HG03039 (cell line): ENCODE measurements around the gene CYREN.
A peak's percentile ranks its signal among the peaks of the same experiment; 100 is the strongest.
"Not testable (repeated sequence)": the region's sequence is repeated elsewhere in the genome, so short reads cannot be mapped to it uniquely, and the experiment has no call there.

Experiments
- ATAC-seq: cut with Tn5 transposase; IDR thresholded peaks from one replicate; pipeline ENCODE4 v1.9.1; 2021; ENCODE audit warnings: mild to moderate bottlenecking, moderate library complexity; ENCODE audit not compliant: unreplicated experiment

CYREN gene

DNA sequence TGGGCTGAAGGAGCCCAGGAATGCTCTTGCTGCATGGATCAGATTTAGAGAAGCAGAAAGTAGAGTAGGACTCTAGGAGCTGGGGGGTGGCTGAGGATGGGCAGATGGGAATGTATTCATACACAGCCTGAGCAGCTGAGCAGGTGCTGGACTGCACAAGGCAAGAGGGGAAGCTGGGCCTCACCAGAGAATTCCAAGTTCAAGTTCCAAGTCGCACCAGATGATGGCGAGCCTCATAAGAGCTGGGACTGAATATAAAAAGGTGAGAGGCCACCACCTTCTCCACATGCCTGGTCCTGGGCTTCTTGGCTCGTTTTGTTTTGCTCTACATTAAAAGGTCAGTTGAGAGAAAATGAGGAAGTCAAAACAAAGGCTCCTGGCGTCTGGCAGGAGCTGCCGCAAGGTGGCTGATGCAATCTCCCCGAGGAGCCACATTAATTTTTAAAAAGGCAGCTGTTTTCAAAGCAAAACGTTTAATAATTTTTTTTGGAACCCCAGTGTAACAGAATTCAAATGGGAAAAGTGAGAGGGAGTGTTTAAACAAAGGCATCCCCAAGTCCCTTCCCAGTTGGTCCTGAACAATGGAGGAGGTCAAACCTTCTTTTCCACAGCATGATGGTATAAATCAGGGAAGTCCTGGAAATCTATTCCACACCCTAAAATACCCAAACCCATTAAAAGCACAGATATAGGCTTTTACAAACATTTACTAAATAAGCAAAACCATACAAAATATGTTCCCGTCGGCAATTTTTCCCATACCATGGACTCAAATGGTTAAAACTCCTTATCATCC, 9.5 kb downstream of the CYREN start:
- ATAC-seq: no peak

DNA sequence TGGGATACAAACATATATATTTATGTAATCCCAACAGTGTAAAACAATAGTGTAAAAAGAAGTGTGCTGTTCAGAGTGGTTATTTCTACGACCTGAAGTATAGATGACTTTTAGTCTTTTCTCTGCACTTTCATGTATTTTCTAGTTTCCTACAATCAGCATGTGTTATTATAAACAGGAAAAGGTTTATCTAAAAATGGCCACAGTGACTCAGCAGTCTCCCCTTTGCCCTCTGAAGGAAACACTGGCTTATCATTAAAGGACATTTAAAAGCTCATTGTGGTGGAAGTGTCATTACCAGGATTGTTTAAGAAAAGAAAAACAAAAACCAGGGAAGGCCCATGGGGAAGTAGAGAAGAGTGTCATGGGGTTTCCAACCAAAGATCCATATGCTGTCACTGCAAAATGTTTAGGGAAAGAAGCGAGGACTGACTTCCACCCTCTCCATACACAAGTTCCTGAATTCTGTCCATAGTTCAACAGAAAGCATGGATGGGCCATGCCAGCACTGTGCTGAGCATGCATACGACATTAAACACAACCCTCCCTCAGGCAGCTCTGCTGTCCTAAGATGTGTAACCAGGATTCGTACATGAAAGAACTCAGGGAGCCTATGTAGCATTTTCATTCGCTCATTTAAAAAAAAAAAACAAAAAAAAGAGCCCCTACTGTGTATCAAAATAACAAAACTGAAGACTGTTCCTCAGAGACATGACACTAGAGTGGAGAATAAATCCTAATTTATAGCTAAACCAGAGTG, 10.2 kb downstream of the CYREN start:
- no peak for ATAC-seq

DNA sequence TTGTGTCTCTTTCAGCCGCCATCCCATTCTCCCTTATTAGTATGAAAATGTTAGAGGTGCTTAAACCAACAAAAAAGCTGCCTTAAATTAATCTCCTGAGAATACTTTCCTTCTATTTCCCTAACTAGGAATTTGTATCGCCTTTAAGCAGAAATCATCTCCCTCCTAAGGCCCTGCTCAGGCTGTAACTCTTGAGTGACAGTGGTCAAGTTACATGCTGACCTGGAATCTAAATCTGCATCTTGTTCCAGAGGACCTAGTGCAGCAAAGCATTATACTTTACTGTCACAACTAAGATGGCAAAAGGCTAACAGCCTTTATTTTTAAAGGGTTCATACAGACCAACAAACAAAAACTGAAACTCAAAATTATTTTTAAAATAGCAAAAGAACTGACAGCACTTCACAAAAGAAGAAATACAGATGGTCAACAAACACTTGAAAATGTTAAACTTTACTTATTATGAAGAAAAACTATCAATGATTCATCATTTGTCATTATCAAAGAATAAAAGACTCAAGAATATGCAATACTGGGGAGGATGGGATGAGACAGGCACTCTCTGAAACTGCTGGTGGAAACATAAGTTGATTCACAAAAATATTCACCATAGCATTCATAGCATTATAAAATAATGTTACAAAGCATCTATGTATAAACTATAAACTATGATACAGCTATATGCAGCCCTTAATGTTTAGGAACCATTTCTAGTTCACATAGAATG, 11.0 kb downstream of the CYREN start:
- ATAC-seq: no peak

DNA sequence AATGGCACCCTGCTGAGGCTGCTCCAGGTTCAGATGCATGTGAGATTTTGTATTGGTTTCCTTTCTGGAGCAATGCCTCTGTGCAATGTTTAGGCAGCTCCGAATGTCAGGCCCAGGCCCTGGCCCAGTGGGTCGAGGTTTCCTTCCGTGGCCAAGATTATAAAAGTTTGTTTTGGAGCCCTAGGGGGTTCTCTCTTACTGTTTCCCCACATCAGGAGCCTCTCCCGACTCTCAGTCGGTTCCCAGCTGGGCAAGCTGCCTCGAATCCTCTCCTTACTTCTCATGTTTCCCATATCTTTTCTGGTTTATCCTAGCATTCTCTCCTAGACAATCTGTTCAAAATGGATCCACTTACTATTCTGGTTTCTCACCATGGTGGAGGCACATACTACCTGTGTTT, 11.6 kb downstream of the CYREN start:
- ATAC-seq: no peak

DNA sequence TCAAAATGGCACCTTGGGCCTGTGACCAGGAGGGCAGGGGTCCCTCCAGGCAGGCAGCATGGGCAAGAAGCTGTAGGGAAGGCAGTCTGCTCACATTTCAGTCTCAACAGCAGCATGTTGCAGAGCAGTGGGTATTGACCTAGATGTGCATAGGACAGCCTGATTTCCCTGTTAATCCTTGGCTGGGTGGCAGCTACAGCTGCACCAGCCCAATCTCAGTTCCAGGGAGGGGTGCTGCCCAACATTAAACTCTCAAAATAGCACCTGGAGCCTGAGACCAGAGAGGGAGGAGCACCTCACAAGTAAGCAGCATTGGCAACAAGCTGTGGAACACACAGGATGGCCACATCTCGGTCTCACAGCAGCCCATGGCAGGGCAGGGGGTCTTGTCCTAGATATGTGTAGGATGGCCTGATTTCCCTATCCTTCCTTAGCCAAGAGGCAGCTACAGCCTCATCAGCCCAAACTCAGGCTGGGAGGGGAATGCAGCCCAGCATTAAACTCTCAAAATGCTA, 12.3 kb downstream of the CYREN start:
- no peak for ATAC-seq

DNA sequence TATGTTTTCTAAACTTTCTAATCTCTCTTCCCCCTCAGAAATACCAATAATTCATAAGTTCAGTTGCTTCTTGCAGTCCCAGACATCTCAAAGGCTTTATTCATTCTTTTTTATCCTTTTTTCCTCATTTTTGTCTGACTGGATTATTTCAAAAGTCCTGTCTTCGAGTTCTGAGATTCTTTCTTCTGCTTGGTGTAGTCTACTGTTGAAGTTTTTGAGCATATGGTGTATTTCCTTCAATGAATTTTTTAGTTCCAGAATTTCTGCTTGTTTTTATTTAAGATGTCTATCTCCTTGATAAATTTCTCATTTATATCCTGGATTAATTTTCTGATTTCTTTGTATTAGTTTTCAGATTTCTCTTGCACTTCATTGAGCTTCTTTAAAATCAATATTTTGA, 14.2 kb downstream of the CYREN start:
- no peak for ATAC-seq

DNA sequence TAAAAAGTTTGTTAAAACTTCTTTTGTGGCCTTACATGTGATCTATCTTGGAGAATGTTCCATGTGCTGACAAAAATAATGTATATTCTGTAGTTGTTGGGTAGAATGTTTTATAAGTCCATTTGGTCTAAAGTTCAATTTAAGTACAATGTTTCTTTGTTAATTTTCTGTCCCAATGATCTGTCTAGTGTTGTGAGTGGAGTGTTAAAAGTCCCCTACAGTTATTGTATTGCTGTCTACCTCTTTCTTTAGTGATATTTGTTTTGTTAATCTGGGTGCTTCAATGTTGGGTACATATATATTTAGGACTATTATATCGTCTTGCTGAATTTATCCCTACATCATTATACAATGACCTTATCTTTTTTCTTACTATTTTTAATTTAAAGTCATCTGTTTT, 15.8 kb downstream of the CYREN start:
- ATAC-seq: no peak

DNA sequence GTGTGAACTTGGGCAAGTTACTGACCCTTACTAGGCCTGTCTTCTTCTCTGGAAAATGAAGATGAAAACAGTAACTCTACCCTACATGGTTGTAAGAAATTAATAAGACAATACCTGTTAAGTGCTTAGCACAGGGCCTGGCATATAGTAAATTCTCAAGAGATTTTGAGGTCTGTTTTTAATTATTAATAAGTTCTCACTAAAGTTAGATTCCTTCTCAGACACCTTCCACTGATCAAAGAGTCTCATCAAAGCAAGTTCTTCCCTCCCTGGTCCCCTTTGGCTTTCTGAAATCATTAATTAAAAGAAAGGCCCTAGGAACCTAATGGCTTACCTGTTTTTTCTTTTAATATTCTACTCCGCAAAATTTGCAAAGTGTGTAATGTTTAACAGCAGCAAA, 18.1 kb downstream of the CYREN start:
- ATAC-seq: no peak

DNA sequence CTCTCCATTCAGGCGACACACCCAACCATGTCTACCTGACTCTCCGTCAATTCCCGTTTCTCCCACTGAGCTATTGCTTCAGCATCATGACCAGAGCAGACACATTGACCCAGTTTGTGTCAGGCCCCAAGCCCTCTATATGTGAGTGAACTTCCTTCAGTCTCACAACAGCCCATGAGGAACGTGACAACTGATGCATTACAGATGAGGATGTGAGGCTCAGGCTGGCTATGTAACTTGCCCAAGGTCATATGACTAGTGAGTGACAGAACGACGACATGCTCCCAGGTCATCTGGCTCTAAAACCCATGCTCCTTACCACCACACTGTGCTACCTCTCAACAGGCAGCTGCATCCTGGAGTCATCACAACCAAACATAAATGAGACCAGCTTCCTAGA, 19.0 kb downstream of the CYREN start:
- ATAC-seq: no peak

DNA sequence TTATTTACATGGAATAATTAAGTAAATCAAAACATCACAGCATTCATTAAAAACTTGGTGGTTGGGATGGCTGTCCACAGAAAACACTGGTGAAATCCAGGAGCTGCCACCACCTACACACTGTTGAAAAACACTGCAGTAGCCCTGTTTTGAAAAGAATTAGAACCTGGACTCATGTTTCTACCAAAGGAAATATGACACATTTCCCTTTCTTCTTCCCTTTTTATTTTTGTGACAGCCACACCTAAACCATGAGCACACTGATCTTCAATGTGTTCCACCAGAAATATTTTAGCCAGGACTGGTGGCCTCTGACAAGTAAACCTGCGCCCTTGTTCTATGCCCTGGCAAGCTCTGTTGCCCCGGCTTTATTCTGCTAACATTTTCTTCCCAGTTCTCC, 19.4 kb downstream of the CYREN start:
- ATAC-seq: no peak

DNA sequence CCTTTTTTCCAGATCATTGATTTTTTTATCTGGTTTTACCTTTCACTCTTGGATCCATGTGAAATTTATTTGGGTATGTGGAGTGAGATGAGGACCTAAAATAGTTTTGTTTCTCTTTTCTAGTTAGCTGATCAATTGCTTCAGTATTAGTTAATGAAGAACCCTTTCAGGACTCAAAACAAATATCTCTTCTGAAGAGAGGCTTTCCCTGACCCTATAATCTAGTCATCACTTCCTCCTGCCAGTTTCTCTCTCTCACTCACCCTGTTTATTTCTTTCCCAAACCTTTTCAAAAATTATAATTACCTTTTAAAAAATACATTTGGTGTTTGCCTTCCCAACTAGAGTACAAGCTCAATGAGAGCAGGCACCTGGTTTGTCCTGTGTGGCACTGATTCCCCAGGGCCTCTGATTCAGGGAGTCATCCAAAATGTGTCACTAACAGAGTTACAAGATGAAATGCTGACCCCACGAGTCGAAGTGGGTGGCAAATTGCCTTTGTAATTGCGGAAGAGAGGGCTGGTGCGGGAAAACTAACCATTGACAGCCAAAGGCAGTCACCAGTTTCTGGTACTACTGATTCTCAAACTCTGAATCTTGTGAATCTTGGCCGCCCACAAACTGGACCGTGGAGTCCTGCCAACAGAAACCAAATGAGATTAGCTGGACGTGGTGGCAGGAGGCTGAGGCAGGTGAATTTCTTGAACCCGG, 20.3 kb downstream of the CYREN start:
- no peak for ATAC-seq

DNA sequence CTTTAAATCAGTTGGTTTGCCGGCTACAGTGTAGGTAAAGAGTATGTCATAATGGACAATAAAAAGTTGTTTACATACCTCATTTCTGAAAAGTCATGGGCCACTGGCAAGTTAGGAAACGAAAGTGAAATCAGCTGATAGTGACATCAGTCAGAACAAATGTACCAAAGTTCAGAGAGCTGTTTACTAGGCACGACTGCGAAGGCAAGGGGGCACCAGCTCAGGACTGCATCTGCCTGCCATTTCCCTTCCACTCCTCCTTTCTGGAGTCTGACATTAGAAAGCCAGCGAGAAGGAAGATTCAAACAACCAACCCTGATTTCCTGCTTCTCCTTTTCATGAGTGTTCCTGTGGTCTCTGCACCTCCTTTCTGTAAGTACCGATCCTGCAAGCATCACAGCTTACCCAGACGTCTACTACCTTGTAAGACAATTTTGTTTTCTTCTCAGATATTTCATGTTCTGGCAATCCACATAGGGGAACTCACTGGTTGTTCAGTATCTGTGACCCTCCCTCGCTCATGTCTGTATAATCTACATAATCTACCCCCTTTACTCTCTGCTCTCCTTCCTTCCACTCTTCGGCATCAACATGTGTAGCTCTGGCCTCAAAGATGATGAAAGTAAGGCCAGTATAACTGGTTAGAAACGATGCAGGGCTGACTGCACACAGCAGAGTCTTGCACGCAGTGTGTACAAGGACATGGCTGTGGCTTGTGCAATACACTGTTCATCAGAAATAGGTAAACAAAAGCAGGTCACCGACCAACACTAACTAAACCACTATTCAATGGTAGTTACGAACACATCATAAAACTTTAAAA, 22.4 kb downstream of the CYREN start, which contains the start of gene TMEM140:
TSS of gene TMEM140 (plus strand) at position 174 of the 823 bp plus-strand sequence. CDS start 16,370 bp downstream, outside the sequence.
- ATAC-seq: peak; percentile 72

DNA sequence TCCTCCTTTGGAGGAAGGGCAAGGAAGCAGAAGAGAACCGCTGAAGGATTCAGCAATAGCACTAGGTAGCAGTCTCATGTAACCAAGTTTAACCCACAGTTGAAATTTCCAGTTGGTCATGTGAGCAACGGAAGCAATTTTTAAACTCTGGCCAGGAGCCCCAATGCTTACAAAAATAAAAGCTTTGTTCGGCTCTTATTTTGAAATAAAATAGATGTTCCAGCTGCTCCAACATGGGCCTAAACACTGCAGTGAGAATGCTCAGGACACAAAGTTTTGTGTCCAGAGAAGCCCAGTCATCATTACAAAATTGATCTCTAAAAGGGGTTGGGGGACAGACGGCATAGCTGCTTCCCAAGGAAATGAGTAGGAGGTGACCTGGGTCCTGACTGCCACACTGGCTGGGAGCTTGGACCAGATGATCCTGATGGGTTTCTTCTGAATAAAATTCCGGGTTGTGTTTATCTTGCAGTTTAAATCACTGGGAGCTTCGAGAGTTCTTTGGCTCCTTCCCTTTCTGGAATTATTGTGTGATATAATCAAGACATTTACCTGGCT, 23.1 kb downstream of the CYREN start:
- no peak for ATAC-seq

DNA sequence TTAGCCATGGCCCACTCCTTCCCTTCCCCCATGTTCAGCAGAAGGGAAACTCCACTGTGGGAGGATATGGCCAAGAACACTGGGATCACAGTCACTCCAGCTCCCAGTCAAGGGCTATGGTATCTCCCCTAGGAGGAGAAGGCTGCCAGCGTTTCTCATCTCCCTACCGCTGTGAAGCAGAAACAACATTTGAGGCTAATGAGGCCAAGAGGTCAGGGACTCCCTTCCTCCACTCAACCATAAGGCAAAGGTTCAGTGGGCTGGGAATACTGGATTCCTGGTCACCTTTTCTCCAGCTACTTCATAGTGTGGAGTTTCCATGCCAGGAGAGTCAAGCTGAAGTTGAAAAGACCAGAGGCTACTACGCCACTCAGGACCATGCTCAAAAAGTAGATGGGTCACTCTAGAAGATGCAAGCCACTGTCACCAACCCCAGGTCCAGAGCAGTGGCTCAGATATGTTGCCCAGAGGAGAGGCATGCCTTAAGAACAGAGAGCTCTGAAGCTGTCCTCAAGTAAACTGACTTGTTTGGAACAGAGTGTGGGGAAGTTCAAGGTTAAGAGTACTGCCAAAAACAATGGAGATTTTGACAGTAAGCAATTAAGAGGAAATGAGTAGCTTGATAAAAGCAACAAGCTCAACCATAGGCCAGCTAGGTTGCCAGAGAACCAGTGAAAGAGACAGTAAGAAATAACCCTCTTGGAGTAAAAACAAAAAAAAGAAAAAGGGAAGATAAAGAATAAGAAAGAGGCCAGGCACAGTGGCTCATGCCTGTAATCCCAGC, 26.4 kb downstream of the CYREN start:
- ATAC-seq: no peak

DNA sequence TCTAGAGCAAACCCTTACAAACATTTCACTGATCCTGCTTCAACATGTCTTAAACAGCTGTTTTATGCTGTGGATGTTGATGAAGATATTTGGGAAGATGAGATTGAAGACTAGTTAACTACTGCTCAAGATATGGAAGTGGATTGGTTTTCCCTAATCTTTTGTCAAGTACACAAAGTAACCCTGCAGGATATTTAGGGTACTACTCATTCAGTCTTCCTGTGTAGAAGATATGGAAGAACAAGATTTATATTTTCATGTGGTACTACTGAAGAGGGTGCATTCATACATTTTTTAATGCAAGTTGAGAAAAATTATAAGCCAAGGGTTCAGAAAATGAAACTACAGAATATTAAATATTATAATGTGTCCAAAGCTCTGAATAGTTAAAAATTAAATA, 40.9 kb downstream of the CYREN start:
- no peak for ATAC-seq

DNA sequence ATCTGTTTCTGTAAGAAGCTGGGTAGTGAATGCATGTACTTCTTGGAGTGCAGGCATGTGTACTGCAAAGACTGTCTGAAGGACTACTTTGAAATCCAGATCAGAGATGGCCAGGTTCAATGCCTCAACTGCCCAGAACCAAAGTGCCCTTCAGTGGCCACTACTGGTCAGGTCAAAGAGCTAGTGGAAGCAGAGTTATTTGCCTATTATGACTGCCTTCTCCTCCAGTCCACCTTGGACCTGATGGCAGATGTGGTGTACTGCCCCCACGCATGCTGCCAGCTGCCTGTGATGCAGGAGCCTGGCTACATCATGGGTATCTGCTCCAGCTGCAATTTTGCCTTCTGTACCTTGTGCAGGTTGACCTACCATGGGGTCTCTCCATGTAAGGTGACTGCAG, 41.6 kb downstream of the CYREN start:
- no peak for ATAC-seq

DNA sequence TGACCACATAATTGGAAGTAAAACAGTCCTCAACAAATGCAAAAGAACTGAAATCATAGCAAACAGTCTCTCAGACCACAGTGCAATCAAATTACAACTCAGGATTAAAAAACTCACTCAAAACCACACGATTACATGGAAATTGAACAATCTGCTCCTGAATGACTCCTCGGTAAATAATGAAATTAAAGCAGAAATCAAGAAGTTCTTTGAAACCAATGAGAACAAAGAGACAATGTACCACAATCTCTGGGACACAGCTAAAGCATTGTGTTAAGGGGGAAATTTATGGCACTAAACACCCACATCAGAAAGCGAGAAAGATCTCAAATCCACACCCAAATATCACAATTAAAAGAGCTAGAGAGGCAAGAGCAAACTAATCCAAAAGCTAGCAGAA, 45.9 kb downstream of the CYREN start:
- ATAC-seq: not testable (repeated sequence)

DNA sequence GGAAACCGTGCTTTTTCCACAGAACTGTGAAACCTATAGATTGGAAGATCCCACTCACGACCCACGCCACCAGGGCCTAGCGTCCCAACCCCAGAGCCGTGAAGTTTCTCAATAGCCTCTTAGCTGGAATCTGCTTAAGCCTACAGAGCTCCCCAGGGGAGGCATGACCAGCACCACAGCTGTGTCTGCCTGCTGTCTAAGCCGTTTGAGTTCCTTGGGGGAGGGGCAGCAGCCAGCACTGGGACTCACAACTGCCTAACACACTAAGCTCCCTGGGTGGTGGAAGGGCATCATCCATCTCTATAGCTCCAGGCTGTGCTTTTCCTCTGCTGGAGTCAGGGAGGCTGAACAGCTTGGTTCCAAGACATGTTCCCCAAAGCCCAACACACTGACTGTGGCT, 48.6 kb downstream of the CYREN start:
- no peak for ATAC-seq

DNA sequence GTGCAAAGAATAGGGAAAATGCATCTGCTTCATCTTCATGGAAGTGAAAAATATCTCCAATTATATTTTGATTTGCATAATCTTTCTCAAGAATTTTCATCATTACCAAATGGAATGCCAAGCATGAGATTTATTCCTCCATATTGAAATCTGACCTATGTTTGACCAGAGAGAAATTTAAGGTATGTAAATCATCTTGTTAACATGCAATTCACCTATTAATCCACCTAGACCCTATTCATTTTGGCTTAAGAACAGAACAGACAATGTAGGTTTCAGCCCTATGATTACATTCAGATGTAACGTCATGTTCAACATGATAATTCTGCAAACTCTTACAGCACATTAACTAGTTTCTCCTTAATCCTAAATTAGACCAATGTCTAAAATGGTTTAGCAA, 53.4 kb downstream of the CYREN start:
- ATAC-seq: no peak
